ENCODE data around the gene TRIM33.

DNA sequence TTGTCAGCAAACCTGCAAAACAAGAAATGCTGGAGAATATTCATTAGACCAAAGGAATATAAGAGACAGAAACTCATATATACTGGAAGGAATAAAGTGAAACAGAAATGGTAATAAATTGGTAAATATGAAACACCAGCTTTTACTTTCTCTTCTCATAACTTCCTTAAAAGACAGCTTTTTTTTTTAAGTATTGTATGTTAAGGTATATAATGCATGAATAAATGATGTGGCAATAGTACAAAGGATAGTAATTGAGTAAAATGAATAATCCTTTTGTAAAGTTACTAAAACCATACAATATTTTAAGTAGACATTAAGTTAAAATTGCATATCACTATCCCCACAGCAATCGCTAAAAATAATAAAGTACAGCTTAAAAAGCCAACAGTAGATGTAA is 64.8 kb downstream of the TRIM33 start:
- TF ChIP-seq CTCF (IDR thresholded peaks at IDR 0.05; ENCODE audit: poor library complexity, severe bottlenecking) (no peak), POLR2AphosphoS5 (IDR thresholded peaks at IDR 0.05) (no peak), EZH2 (IDR thresholded peaks at IDR 0.05; ENCODE audit: borderline replicate concordance, insufficient read depth, low read length, poor library complexity, severe bottlenecking) (no peak), SMC3 (conservative IDR thresholded peaks at IDR 0.05; ENCODE audit: poor library complexity) (no peak), EP300 (conservative IDR thresholded peaks at IDR 0.05; ENCODE audit: poor library complexity, severe bottlenecking) (no peak), REST (IDR thresholded peaks at IDR 0.05; ENCODE audit: borderline replicate concordance) (no peak), TAF1 (IDR thresholded peaks at IDR 0.05; ENCODE audit: low read depth) (no peak), RAD21 (conservative IDR thresholded peaks at IDR 0.05) (no peak)
